Amniotic epithelial cell (primary cell): Measurements from ENCODE around the gene EIF1.
A peak's percentile ranks its signal among the peaks of the same experiment; 100 is the strongest.
"Not testable (repeated sequence)": the region's sequence is repeated elsewhere in the genome, so short reads cannot be mapped to it uniquely, and the experiment has no call there.

Source experiments
- DNase-seq: peaks from one replicate; pipeline ENCODE4 v3.0.0-alpha.2; 2010; ENCODE audit warnings: low read depth

The EIF1 gene

GRCh38 chr17:41655611-41656111 is 33.0 kb upstream of the EIF1 start:
- no peak for DNase-seq

GRCh38 chr17:41656249-41657023 is 32.2 kb upstream of the EIF1 start:
- no peak for DNase-seq

GRCh38 chr17:41657176-41657754 is 31.4 kb upstream of the EIF1 start:
- DNase-seq, result no peak

GRCh38 chr17:41657936-41658335 is 30.7 kb upstream of the EIF1 start:
- DNase-seq, result no peak

- DNase-seq, result no peak
Observed at GRCh38 chr17:41658846-41659245, 29.8 kb upstream of the EIF1 start.

GRCh38 chr17:41659427-41660212 is 29.1 kb upstream of the EIF1 start:
- DNase-seq, result peak; percentile 44

GRCh38 chr17:41660221-41660711 is 28.4 kb upstream of the EIF1 start:
- DNase-seq, result no peak

GRCh38 chr17:41663451-41664171 is 25.1 kb upstream of the EIF1 start:
- no peak for DNase-seq

- DNase-seq, result no peak
Observed at GRCh38 chr17:41664172-41664457, 24.6 kb upstream of the EIF1 start.

GRCh38 chr17:41664587-41665565 is 23.8 kb upstream of the EIF1 start:
- no peak for DNase-seq

- DNase-seq, result peak; percentile 68
Observed at GRCh38 chr17:41665566-41666236, 23.0 kb upstream of the EIF1 start.

- DNase-seq, result peak; percentile 57
Observed at GRCh38 chr17:41666237-41666641, 22.4 kb upstream of the EIF1 start.

GRCh38 chr17:41666708-41667279 is 21.9 kb upstream of the EIF1 start:
- peak; percentile 51 for DNase-seq

GRCh38 chr17:41667280-41668041 is 21.2 kb upstream of the EIF1 start:
- no peak for DNase-seq

GRCh38 chr17:41672153-41672552 is 16.5 kb upstream of the EIF1 start:
- DNase-seq, result no peak

- not testable (repeated sequence) for DNase-seq
Observed at GRCh38 chr17:41675157-41676057, 13.3 kb upstream of the EIF1 start.

- DNase-seq, result no peak
Observed at GRCh38 chr17:41676058-41676419, 12.6 kb upstream of the EIF1 start.

- peak; percentile 37 for DNase-seq
Observed at GRCh38 chr17:41678411-41678906, 10.2 kb upstream of the EIF1 start.
